Neuronal stem cell (in vitro differentiated cells): Measurements from ENCODE around the gene CENATAC.

Experiments used
- DNase-seq: peaks from one replicate; pipeline ENCODE4 v3.0.0-alpha.2; 2013; ENCODE audit warnings: low spot score
- H2AFZ ChIP-seq: one replicate; pipeline ENCODE4 v1.6.1; 2013; ENCODE audit warnings: mild to moderate bottlenecking, low read length, inconsistent platforms
- H2AK5ac ChIP-seq: 2 replicates; pipeline ENCODE4 v1.6.1; 2013; ENCODE audit warnings: low read depth, mild to moderate bottlenecking, inconsistent platforms, low read length, moderate library complexity, mixed read lengths
- H2BK120ac ChIP-seq: 2 replicates; pipeline ENCODE4 v1.6.1; 2013; ENCODE audit warnings: low read depth, mild to moderate bottlenecking, inconsistent platforms, low read length, moderate library complexity, mixed read lengths
- H2BK12ac ChIP-seq: one replicate; pipeline ENCODE4 v1.6.1; 2013; ENCODE audit warnings: low read length, inconsistent platforms
- H2BK15ac ChIP-seq: 2 replicates; pipeline ENCODE4 v1.6.1; 2013; ENCODE audit warnings: mild to moderate bottlenecking, low read length, inconsistent platforms, mixed read lengths
- H2BK5ac ChIP-seq: one replicate; pipeline ENCODE4 v1.6.1; 2013; ENCODE audit warnings: inconsistent platforms, mild to moderate bottlenecking, low read length, moderate library complexity
- H3K14ac ChIP-seq: one replicate; pipeline ENCODE4 v1.6.1; 2013; ENCODE audit warnings: low read length, inconsistent platforms
- H3K18ac ChIP-seq: 2 replicates; pipeline ENCODE4 v1.6.1; 2013; ENCODE audit warnings: low read length, inconsistent platforms
- H3K23ac ChIP-seq: 2 replicates; pipeline ENCODE4 v1.6.1; 2013; ENCODE audit warnings: low read depth, mild to moderate bottlenecking, mixed read lengths, low read length, inconsistent platforms; ENCODE audit not compliant: poor library complexity
- H3K27ac ChIP-seq: replicated peaks from 3 replicates; pipeline ENCODE4 v1.5.1; 2013; ENCODE audit warnings: low read length, inconsistent platforms
- H3K27me3 ChIP-seq, 3 experiments: 2 replicates each; pipeline ENCODE4 v1.6.1; 2013; ENCODE audit warnings: low read length in 3 of 3, mild to moderate bottlenecking in 2 of 3, inconsistent platforms in 1 of 3, low read depth in 1 of 3, mixed read lengths in 1 of 3, moderate library complexity in 1 of 3; ENCODE audit not compliant: control insufficient read depth in 3 of 3, insufficient read depth in 3 of 3
- H3K36me3 ChIP-seq, 2 donors: replicated peaks in 1 of 2; 2 replicates each; pipeline ENCODE4 v1.6.1; 2013; ENCODE audit warnings: low read length in 2 of 2; ENCODE audit not compliant: control insufficient read depth in 2 of 2, insufficient read depth in 2 of 2
- H3K4ac ChIP-seq: 2 replicates; pipeline ENCODE4 v1.6.1; 2013; ENCODE audit warnings: inconsistent platforms, mild to moderate bottlenecking, low read length, moderate library complexity
- H3K4me1 ChIP-seq, 2 donors: 1 replicate in 1 of 2; 2 replicates in 1 of 2; pipeline ENCODE4 v1.6.1; 2013; ENCODE audit warnings: low read length in 2 of 2, low read depth in 1 of 2; ENCODE audit not compliant: control insufficient read depth in 2 of 2, insufficient read depth in 1 of 2
- H3K4me2 ChIP-seq: one replicate; pipeline ENCODE4 v1.6.1; 2013; ENCODE audit warnings: mild to moderate bottlenecking, low read length, inconsistent platforms; ENCODE audit not compliant: insufficient read depth, poor library complexity, severe bottlenecking
- H3K4me3 ChIP-seq, 2 donors: 2 replicates each; pipeline ENCODE4 v1.5.1; 2013; ENCODE audit warnings: low read length in 2 of 2, mild to moderate bottlenecking in 2 of 2, inconsistent platforms in 1 of 2, moderate library complexity in 1 of 2
- H3K79me1 ChIP-seq: one replicate; pipeline ENCODE4 v1.6.1; 2013; ENCODE audit warnings: low read depth, mild to moderate bottlenecking, inconsistent platforms, low read length, moderate library complexity
- H3K9ac ChIP-seq: one replicate; pipeline ENCODE4 v1.6.1; 2013; ENCODE audit warnings: mild to moderate bottlenecking, low read depth, low read length, inconsistent platforms; ENCODE audit not compliant: poor library complexity
- H3K9me3 ChIP-seq, 2 donors: replicated peaks in 1 of 2; 2 replicates each; pipeline versions ENCODE3 to v1.6.1; 2013; ENCODE audit warnings: low read length in 2 of 2, mild to moderate bottlenecking in 2 of 2, inconsistent platforms in 1 of 2, low read depth in 1 of 2, mixed read lengths in 1 of 2, moderate library complexity in 1 of 2; ENCODE audit not compliant: control insufficient read depth in 2 of 2, insufficient read depth in 1 of 2
- H4K8ac ChIP-seq: one replicate; pipeline ENCODE4 v1.6.1; 2013; ENCODE audit warnings: low read depth, mild to moderate bottlenecking, inconsistent platforms, low read length, moderate library complexity
- H4K91ac ChIP-seq: one replicate; pipeline ENCODE4 v1.6.1; 2013; ENCODE audit warnings: low read length, low read depth, mild to moderate bottlenecking, inconsistent platforms; ENCODE audit not compliant: poor library complexity
- WGBS, 2 donors: extraction: QIAGEN DNeasy Blood & Tissue Kit; methylation state at CpG; one replicate each; pipeline ENCODE4 v1.1.7; 2013; ENCODE audit warnings: missing lambda C conversion rate in 2 of 2, mixed read lengths in 1 of 2; ENCODE audit not compliant: insufficient read length in 2 of 2, insufficient replicate concordance in 1 of 2; ENCODE audit errors: extremely low coverage in 2 of 2; 5-methylcytosine and 5-hydroxymethylcytosine counted together

Gene CENATAC

GRCh38 chr11:119018074-119018938 lies 20.4 kb downstream of the CENATAC start, which contains the start of the genes RPS25 and TRAPPC4:
Gene RPS25, minus strand, starts transcription at chr11:119018343. Its CDS starts 59 bp downstream, at chr11:119018284.
Gene TRAPPC4, plus strand, starts transcription at chr11:119018766. Its CDS starts 30 bp downstream, at chr11:119018796.
- Histone ChIP-seq H3K36me3 (peaks cover 35 to 76% of the 10 kb centered on the region in 2 donors), H4K8ac (no peak within 1 kb of the TSS)

GRCh38 chr11:119019996-119020395 lies 22.1 kb downstream of the CENATAC start:
- WGBS, 2 donors, result no CpG with 5 or more reads among the region's 2 CpGs

More at GRCh38 chr11:119018074-119018938, 20.4 kb downstream of the CENATAC start, which contains the start of the genes RPS25 and TRAPPC4:
- Histone ChIP-seq H3K23ac (peak within 1 kb of the TSS; percentile 99), H3K18ac (peak within 1 kb of the TSS; percentile 97), H3K14ac (peak within 1 kb of the TSS; percentile 97), H2BK120ac (no peak within 1 kb of the TSS), H3K79me1 (peaks cover 7% of the 10 kb centered on the region), H2BK5ac (peak within 1 kb of the TSS; percentile 83), H2AFZ (peak within 1 kb of the TSS; percentile 96), H3K9ac (peak within 1 kb of the TSS; percentile 99), H3K4me1 (peaks cover 5 to 8% of the 10 kb centered on the region in 2 donors), H3K27me3 (no peaks in the 10 kb centered on the region), H3K4ac (no peak within 1 kb of the TSS), H2BK15ac (peak within 1 kb of the TSS; percentile 61), H3K27ac (peak within 1 kb of the TSS; percentile 91), H3K4me3 (peak within 1 kb of the TSS; percentile 80 to 93), H3K9me3 (peaks cover 0 to 2% of the 10 kb centered on the region in 2 donors), H2AK5ac (peak within 1 kb of the TSS; percentile 87), H4K91ac (no peak within 1 kb of the TSS), H2BK12ac (peak within 1 kb of the TSS; percentile 53), H3K4me2 (peak within 1 kb of the TSS; percentile 79)
- DNase-seq, result peak; percentile 90
- WGBS, 2 donors, result no CpG with 5 or more reads among the region's 63 CpGs

GRCh38 chr11:119021631-119022030 lies 23.7 kb downstream of the CENATAC start:
- H2BK120ac ChIP-seq, result no peak overlapping the region
- H3K9me3 ChIP-seq, result peaks cover 0 to 2% of the 10 kb centered on the region in 2 donors
- no peak for DNase-seq

More at GRCh38 chr11:119019996-119020395, 22.1 kb downstream of the CENATAC start:
- peak overlapping the region; percentile 22 for H3K23ac ChIP-seq
- no peak overlapping the region for H2BK15ac ChIP-seq
- no peak overlapping the region for H2BK120ac ChIP-seq
- H2AK5ac ChIP-seq, result no peak overlapping the region
- peaks cover 38 to 79% of the 10 kb centered on the region in 2 donors for H3K36me3 ChIP-seq
- H2BK5ac ChIP-seq, result no peak overlapping the region
- H2AFZ ChIP-seq, result no peak overlapping the region
- H3K18ac ChIP-seq, result no peak overlapping the region
- H3K4ac ChIP-seq, result no peak overlapping the region
- no peak for DNase-seq
- no peak overlapping the region for H3K4me2 ChIP-seq
- H4K91ac ChIP-seq, result no peak overlapping the region
- no peak overlapping the region for H3K27ac ChIP-seq
- H3K9me3 ChIP-seq, result peaks cover 0 to 2% of the 10 kb centered on the region in 2 donors
- H3K9ac ChIP-seq, result no peak overlapping the region
- no peak overlapping the region for H2BK12ac ChIP-seq
- H3K79me1 ChIP-seq, result peaks cover 7% of the 10 kb centered on the region
- no peaks in the 10 kb centered on the region for H3K27me3 ChIP-seq
- H3K4me3 ChIP-seq, result peak overlapping the region in 1 of 2 donors; percentile 80
- H3K4me1 ChIP-seq, result peaks cover 5 to 8% of the 10 kb centered on the region in 2 donors
- H4K8ac ChIP-seq, result no peak overlapping the region
- H3K14ac ChIP-seq, result no peak overlapping the region

GRCh38 chr11:119023741-119024140 lies 25.8 kb downstream of the CENATAC start:
- no peak overlapping the region for H3K4me3 ChIP-seq
- no peaks in the 10 kb centered on the region for H3K27me3 ChIP-seq
- H2BK12ac ChIP-seq, result no peak overlapping the region
- H2AK5ac ChIP-seq, result no peak overlapping the region
- no peak overlapping the region for H2BK5ac ChIP-seq
- no peak overlapping the region for H3K14ac ChIP-seq
- no peak overlapping the region for H2BK15ac ChIP-seq
- H3K9ac ChIP-seq, result no peak overlapping the region
- H3K79me1 ChIP-seq, result peaks cover 13% of the 10 kb centered on the region
- peaks cover 0 to 2% of the 10 kb centered on the region in 2 donors for H3K9me3 ChIP-seq
- no peak overlapping the region for H2AFZ ChIP-seq
- no peak for DNase-seq
- H4K91ac ChIP-seq, result no peak overlapping the region
- H3K4me1 ChIP-seq, result peaks cover 0 to 4% of the 10 kb centered on the region in 2 donors
- H3K27ac ChIP-seq, result no peak overlapping the region
- H4K8ac ChIP-seq, result no peak overlapping the region
- H3K23ac ChIP-seq, result no peak overlapping the region
- no peak overlapping the region for H3K18ac ChIP-seq
- H2BK120ac ChIP-seq, result no peak overlapping the region
- peaks cover 57 to 88% of the 10 kb centered on the region in 2 donors for H3K36me3 ChIP-seq
- H3K4me2 ChIP-seq, result no peak overlapping the region
- H3K4ac ChIP-seq, result no peak overlapping the region

More at GRCh38 chr11:119021631-119022030, 23.7 kb downstream of the CENATAC start:
- H4K91ac ChIP-seq, result no peak overlapping the region
- H3K14ac ChIP-seq, result no peak overlapping the region
- peaks cover 5 to 7% of the 10 kb centered on the region in 2 donors for H3K4me1 ChIP-seq
- no peak overlapping the region for H4K8ac ChIP-seq
- no peak overlapping the region for H3K4me2 ChIP-seq
- H2AK5ac ChIP-seq, result no peak overlapping the region
- H2BK5ac ChIP-seq, result no peak overlapping the region
- H3K23ac ChIP-seq, result no peak overlapping the region
- H3K4me3 ChIP-seq, result no peak overlapping the region
- H3K9ac ChIP-seq, result no peak overlapping the region
- no CpG with 5 or more reads among the region's 5 CpGs for WGBS, 2 donors
- peaks cover 12% of the 10 kb centered on the region for H3K79me1 ChIP-seq
- H3K27ac ChIP-seq, result no peak overlapping the region
- no peak overlapping the region for H2AFZ ChIP-seq
- no peak overlapping the region for H2BK15ac ChIP-seq
- no peak overlapping the region for H2BK12ac ChIP-seq
- no peak overlapping the region for H3K4ac ChIP-seq
- H3K36me3 ChIP-seq, result peaks cover 42 to 79% of the 10 kb centered on the region in 2 donors
- H3K27me3 ChIP-seq, result no peaks in the 10 kb centered on the region
- no peak overlapping the region for H3K18ac ChIP-seq
